ENCODE data around the gene DHRS7.

DHRS7 gene

GRCh38 chr14:60184905-60185555 is 19.8 kb upstream of the DHRS7 start:
- no peak for DNase-seq

GRCh38 chr14:60184146-60184904 is 19.1 kb upstream of the DHRS7 start:
- DNase-seq, result no peak

GRCh38 chr14:60183741-60184140 is 18.5 kb upstream of the DHRS7 start:
- no peak for DNase-seq

GRCh38 chr14:60183138-60183537 is 17.9 kb upstream of the DHRS7 start:
- no peak for DNase-seq

- no peak for DNase-seq
Measured at GRCh38 chr14:60179431-60179869, 14.3 kb upstream of the DHRS7 start.

- no peak for DNase-seq
Measured at GRCh38 chr14:60178820-60179219, 13.6 kb upstream of the DHRS7 start.

GRCh38 chr14:60178164-60178563 is 13.0 kb upstream of the DHRS7 start:
- DNase-seq, result no peak

GRCh38 chr14:60175255-60175902 is 10.2 kb upstream of the DHRS7 start:
- no peak for DNase-seq

- no peak for DNase-seq
Measured at GRCh38 chr14:60174352-60175254, 9.4 kb upstream of the DHRS7 start.

- DNase-seq, result no peak
Measured at GRCh38 chr14:60171690-60172089, 6.5 kb upstream of the DHRS7 start.

- DNase-seq, result no peak
Measured at GRCh38 chr14:60170948-60171347, 5.8 kb upstream of the DHRS7 start.

GRCh38 chr14:60169722-60170121 is 4.5 kb upstream of the DHRS7 start:
- no peak for DNase-seq

- no peak for DNase-seq
Measured at GRCh38 chr14:60166142-60166541, 944 bp upstream of the DHRS7 start.

- no peak for DNase-seq
Measured at GRCh38 chr14:60165547-60165876, 314 bp upstream of the DHRS7 start.

- no peak for DNase-seq
Measured at GRCh38 chr14:60164404-60164711, 840 bp downstream of the DHRS7 start.

GRCh38 chr14:60163693-60164092 is 1.5 kb downstream of the DHRS7 start:
- DNase-seq, result no peak

GRCh38 chr14:60161196-60162107 is 3.7 kb downstream of the DHRS7 start:
- no peak for DNase-seq

- DNase-seq, result no peak
Measured at GRCh38 chr14:60160422-60160821, 4.8 kb downstream of the DHRS7 start.

- DNase-seq, result no peak
Measured at GRCh38 chr14:60154671-60155070, 10.5 kb downstream of the DHRS7 start.

GRCh38 chr14:60153991-60154390 is 11.2 kb downstream of the DHRS7 start:
- no peak for DNase-seq

- peak; percentile 49 to 77 for DNase-seq
Measured at GRCh38 chr14:60151715-60152114, 13.5 kb downstream of the DHRS7 start.

- DNase-seq, result no peak
Measured at GRCh38 chr14:60134702-60135101, 30.5 kb downstream of the DHRS7 start.

All from stimulated activated CD4-positive, alpha-beta T cell treated with anti-CD3 and anti-CD28 coated beads, Interleukin-4, amount 100 ng/mL, for 4 hours (primary cell).